Caco-2 (cell line): ENCODE measurements around the gene SEPTIN2. TPM values are rescaled to one million over a fixed set of nuclear protein-coding genes. Genes with fewer than 3 reads are reported as not detected.
A peak's percentile ranks its signal among the peaks of the same experiment; 100 is the strongest.
"Not testable (repeated sequence)": the region's sequence is repeated elsewhere in the genome, so short reads cannot be mapped to it uniquely, and the experiment has no call there.

Experiments
- BruUV-seq: library from RNA; stranded (reverse); fragments of 400-500 nt; replicated peaks from 2 replicates; lab custom pipeline; 2021; lab: Mats Ljungman, UMichigan
- CTCF ChIA-PET: fragments of 300-600 bp; sonication (Branson Sonifier 250); formaldehyde crosslinking; loops from one replicate; lab custom pipeline; 2022; ENCODE audit warnings: antibody characterized with exemption; lab: Charles Lee
- POLR2A ChIA-PET: fragments of 300-600 bp; sonication (Branson Sonifier 250); formaldehyde crosslinking; loops from one replicate; lab custom pipeline; 2022; ENCODE audit warnings: antibody characterized with exemption; lab: Charles Lee
- DNase-seq, 2 experiments: peaks; one replicate each; pipeline versions ENCODE4 v3.0.0 to v3.0.0-alpha.2; 2020 to 2022
- H3K27me3 ChIP-seq: replicated peaks from 2 replicates; pipeline ENCODE4 v1.6.0; 2011; ENCODE audit warnings: low read length; ENCODE audit not compliant: control insufficient read depth, insufficient read depth
- H3K36me3 ChIP-seq: 2 replicates; pipeline ENCODE4 v1.5.1; 2011; ENCODE audit warnings: low read length; ENCODE audit not compliant: control insufficient read depth, insufficient read depth
- H3K4me1 ChIP-seq: fragments of 250-450 bp; sonication (Bioruptor Pico); 2 replicates; pipeline ENCODE4 v1.5.1; 2020; ENCODE audit warnings: mild to moderate bottlenecking
- H3K4me3 ChIP-seq: 2 replicates; pipeline ENCODE4 v1.5.1; 2011; ENCODE audit warnings: low read depth, mild to moderate bottlenecking, control low read depth, low read length
- H3K9me3 ChIP-seq: fragments of 250-450 bp; sonication (Bioruptor Pico); 2 replicates; pipeline ENCODE4 v1.5.1; 2020; ENCODE audit warnings: mild to moderate bottlenecking, moderate library complexity
- H3K27ac Mint-ChIP-seq: one replicate; pipeline ENCODE4 v1.8.0; 2022; ENCODE audit warnings: mixed read lengths; ENCODE audit not compliant: unreplicated experiment
- H3K27me3 Mint-ChIP-seq: one replicate; pipeline ENCODE4 v1.8.0; 2022; ENCODE audit warnings: mixed read lengths; ENCODE audit not compliant: insufficient read depth, unreplicated experiment
- H3K36me3 Mint-ChIP-seq: one replicate; pipeline ENCODE4 v1.8.0; 2022; ENCODE audit warnings: mild to moderate bottlenecking, mixed read lengths; ENCODE audit not compliant: insufficient read depth, unreplicated experiment
- H3K4me1 Mint-ChIP-seq: one replicate; pipeline ENCODE4 v1.8.0; 2022; ENCODE audit warnings: low read depth, mixed read lengths; ENCODE audit not compliant: unreplicated experiment
- H3K4me3 Mint-ChIP-seq: one replicate; pipeline ENCODE4 v1.8.0; 2022; ENCODE audit warnings: mild to moderate bottlenecking, moderate library complexity, mixed read lengths; ENCODE audit not compliant: unreplicated experiment
- H3K9me3 Mint-ChIP-seq: one replicate; pipeline ENCODE4 v1.8.0; 2022; ENCODE audit warnings: mixed read lengths; ENCODE audit not compliant: unreplicated experiment
- intact Hi-C: fragments of 100-400 bp; cut with micrococcal nuclease; formaldehyde crosslinking; loops from one replicate; pipeline ENCODE4 v1.10.0; 2022; ENCODE audit not compliant: unreplicated experiment
- total RNA-seq: library from RNA; stranded (reverse); gene quantifications from 2 replicates; pipeline ENCODE4 v1.2.3, GENCODE V29; 2022
- TF ChIP-seq, protein P1 (sequence below), 2 experiments: fragments of 200-600 bp in 1 of 2; IDR thresholded peaks; 1 replicate in 1 of 2; 2 replicates in 1 of 2; pipeline versions ENCODE4 v1.5.1 to v1.8.0; 2011 to 2022; ENCODE audit warnings: antibody characterized with exemption in 1 of 2, control low read depth in 1 of 2, inconsistent platforms in 1 of 2, low read depth in 1 of 2, low read length in 1 of 2, mild to moderate bottlenecking in 1 of 2, moderate library complexity in 1 of 2; ENCODE audit not compliant: insufficient read depth in 1 of 2, severe bottlenecking in 1 of 2, unreplicated experiment in 1 of 2

The SEPTIN2 gene
- total RNA-seq, 1 experiment from 2014 or later, result 209 TPM

DNA sequence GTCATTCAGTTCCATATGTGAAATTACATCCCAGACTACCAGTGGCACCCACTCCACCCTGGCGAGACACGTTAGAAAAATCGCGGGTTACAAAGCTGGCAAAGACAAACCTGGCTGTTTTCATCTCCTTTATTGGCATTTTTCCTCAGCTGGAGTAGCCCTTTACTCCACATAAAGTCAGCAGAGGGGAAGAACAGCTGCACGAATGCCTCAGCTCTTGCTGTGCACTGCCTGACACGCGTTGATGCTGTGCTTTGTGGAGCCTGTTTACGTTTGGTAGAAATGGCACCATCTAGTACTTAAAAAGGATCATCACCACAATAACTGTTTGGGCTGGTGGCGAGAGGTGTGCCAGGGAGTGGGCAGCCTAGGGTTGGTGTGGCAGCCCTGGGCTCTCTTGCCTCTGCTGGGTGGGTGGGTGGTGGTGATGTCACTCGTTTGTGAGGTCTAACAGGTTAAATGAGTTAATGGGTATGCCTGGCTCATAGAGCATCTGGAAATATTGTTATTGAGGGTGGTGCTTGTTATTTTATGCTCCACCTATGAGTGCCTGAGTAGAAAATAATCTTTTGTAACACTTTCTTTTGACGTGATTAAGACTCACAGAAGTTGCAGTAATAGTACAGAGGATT, 56.8 kb downstream of the SEPTIN2 start:
- H3K4me3 ChIP-seq, result no peak overlapping the region
- BruUV-seq, result no TSS peak
- POLR2A ChIA-PET, result interaction anchor here (0.6 kb wide), 1 partner anchor 307 kb away, joined by 7 read pairs; no protein-coding TSS in a partner anchor
- DNase-seq, result no peak
- no peak overlapping the region for H3K4me3 Mint-ChIP-seq
- H3K4me1 Mint-ChIP-seq, result peaks cover 19% of the 10 kb centered on the region
- H3K9me3 ChIP-seq, result no peaks in the 10 kb centered on the region
- CTCF ChIA-PET, result no interaction called here
- no peaks in the 10 kb centered on the region for H3K27me3 ChIP-seq
- H3K27me3 Mint-ChIP-seq, result no peaks in the 10 kb centered on the region
- H3K9me3 Mint-ChIP-seq, result no peaks in the 10 kb centered on the region
- H3K36me3 Mint-ChIP-seq, result peaks cover 14% of the 10 kb centered on the region
- intact Hi-C loops, result no loop called here
- TF ChIP-seq, protein P1, sequence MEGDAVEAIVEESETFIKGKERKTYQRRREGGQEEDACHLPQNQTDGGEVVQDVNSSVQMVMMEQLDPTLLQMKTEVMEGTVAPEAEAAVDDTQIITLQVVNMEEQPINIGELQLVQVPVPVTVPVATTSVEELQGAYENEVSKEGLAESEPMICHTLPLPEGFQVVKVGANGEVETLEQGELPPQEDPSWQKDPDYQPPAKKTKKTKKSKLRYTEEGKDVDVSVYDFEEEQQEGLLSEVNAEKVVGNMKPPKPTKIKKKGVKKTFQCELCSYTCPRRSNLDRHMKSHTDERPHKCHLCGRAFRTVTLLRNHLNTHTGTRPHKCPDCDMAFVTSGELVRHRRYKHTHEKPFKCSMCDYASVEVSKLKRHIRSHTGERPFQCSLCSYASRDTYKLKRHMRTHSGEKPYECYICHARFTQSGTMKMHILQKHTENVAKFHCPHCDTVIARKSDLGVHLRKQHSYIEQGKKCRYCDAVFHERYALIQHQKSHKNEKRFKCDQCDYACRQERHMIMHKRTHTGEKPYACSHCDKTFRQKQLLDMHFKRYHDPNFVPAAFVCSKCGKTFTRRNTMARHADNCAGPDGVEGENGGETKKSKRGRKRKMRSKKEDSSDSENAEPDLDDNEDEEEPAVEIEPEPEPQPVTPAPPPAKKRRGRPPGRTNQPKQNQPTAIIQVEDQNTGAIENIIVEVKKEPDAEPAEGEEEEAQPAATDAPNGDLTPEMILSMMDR (IDR thresholded peaks at IDR 0.05; ENCODE audit: insufficient read depth in 1 of 2, low read depth in 1 of 2, low read length in 1 of 2, severe bottlenecking in 1 of 2, unreplicated experiment in 1 of 2), result no peak
- peaks cover 37% of the 10 kb centered on the region for H3K4me1 ChIP-seq
- H3K27ac Mint-ChIP-seq, result peak overlapping the region; percentile 26
- no peaks in the 10 kb centered on the region; the same call in 1 of the 2 replicates for H3K36me3 ChIP-seq

DNA sequence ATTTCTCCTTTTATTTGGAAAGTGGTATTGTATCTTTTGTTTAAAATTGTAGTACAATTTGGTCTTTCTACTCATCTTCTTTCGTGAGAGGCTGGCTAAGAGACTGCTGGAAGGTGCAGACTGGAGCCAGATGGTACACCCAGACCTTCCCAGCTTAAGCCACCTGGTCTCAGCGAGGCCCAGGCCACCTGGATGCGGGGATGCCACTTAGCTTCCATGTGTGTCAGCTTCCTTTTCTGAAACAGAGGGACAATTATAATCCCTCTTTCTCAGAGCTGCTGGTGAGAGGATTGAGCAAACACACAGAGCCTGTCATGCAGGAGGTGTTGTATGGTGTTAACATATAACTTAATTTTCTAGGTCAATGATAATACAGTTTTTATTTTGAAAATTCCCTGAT, 57.7 kb downstream of the SEPTIN2 start:
- H3K27ac Mint-ChIP-seq, result peak overlapping the region; percentile 26
- CTCF ChIA-PET, result no interaction called here
- no TSS peak for BruUV-seq

DNA sequence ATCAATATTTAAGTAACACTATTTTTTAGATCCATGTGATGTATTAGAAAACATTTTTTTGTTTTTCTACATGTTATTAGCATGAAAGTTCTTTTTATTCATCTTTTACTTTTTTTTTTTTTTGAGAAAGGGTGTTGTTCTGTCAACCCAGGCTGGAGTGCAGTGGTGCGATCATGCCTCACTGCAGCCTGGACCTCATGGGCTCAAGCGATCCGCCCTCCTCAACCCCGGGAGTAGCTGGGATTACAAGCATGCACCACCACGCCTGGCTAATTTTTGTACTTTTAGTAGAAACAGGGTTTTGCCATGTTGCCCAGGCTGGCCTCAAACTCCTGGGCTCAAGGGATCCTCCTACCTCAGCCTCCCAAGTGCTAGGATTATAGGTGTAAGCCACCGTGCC, 58.2 kb downstream of the SEPTIN2 start:
- H3K9me3 Mint-ChIP-seq, BruUV-seq, H3K9me3 ChIP-seq, H3K27me3 ChIP-seq, H3K36me3 ChIP-seq, POLR2A ChIA-PET, DNase-seq, H3K4me3 Mint-ChIP-seq, H3K4me3 ChIP-seq, H3K27me3 Mint-ChIP-seq: not testable (repeated sequence)
- Mint-ChIP-seq H3K36me3 (peaks cover 14% of the 10 kb centered on the region), H3K4me1 (peaks cover 16% of the 10 kb centered on the region), H3K27ac (peak overlapping the region; percentile 90)
- intact Hi-C loops, result loop anchor here (1.0 to 2.0 kb wide), 2 partner anchors 19 kb away; no protein-coding TSS in a partner anchor
- CTCF ChIA-PET, result interaction anchor here (1.1 kb wide), 1 partner anchor 18 kb away, joined by 5 read pairs; no protein-coding TSS in a partner anchor
- H3K4me1 ChIP-seq, result peaks cover 37% of the 10 kb centered on the region

More for the DNA sequence above, 57.7 kb downstream of the SEPTIN2 start:
- Histone ChIP-seq H3K4me3 (no peak overlapping the region), H3K4me1 (peaks cover 37% of the 10 kb centered on the region), H3K27me3 (no peaks in the 10 kb centered on the region), H3K36me3 (no peaks in the 10 kb centered on the region; the same call in 1 of the 2 replicates), H3K9me3 (no peaks in the 10 kb centered on the region)
- Mint-ChIP-seq H3K9me3 (no peaks in the 10 kb centered on the region), H3K4me3 (no peak overlapping the region), H3K36me3 (peaks cover 14% of the 10 kb centered on the region), H3K4me1 (peaks cover 19% of the 10 kb centered on the region), H3K27me3 (no peaks in the 10 kb centered on the region)
- intact Hi-C loops, result no loop called here
- TF ChIP-seq, protein P1 (IDR thresholded peaks at IDR 0.05; ENCODE audit: insufficient read depth in 1 of 2, low read depth in 1 of 2, low read length in 1 of 2, severe bottlenecking in 1 of 2, unreplicated experiment in 1 of 2), result no peak
- POLR2A ChIA-PET, result no interaction called here
- no peak for DNase-seq
